Measurements from ENCODE around the gene PRKCH.

- TF ChIP-seq CTCF (IDR thresholded peaks at IDR 0.05), result no peak
- no peak for TF ChIP-seq POLR2A (IDR thresholded peaks at IDR 0.05)
Observed at GRCh38 chr14:61451491-61451890, 130.1 kb downstream of the PRKCH start.
